Measurements from ENCODE around the gene CES4A.

The CES4A gene

GRCh38 chr16:67013823-67014633 lies 25.6 kb downstream of the CES4A start:
- Histone ChIP-seq H3K36me3 (ENCODE audit: control insufficient read depth, insufficient read depth, low read length) (no peaks in the 10 kb centered on the region), H3K27ac (peak overlapping the region; percentile 11), H3K4me2 (ENCODE audit: low read length) (peak overlapping the region; percentile 89), H3K27me3 (ENCODE audit: control insufficient read depth, insufficient read depth, low read length) (no peaks in the 10 kb centered on the region), H3K4me1 (peaks cover 4% of the 10 kb centered on the region), H2AFZ (peak overlapping the region; percentile 79), H3K4me3 (ENCODE audit: low read depth, low read length) (peak overlapping the region; percentile 47), H3K9ac (no peak overlapping the region), H3K79me2 (no peaks in the 10 kb centered on the region), H3K9me3 (ENCODE audit: control insufficient read depth, low read length) (no peaks in the 10 kb centered on the region)
- TF ChIP-seq CTCF (IDR thresholded peaks at IDR 0.05), result peak; percentile 36

- peak overlapping the region; percentile 79 for H2AFZ ChIP-seq
- H3K36me3 ChIP-seq (ENCODE audit: control insufficient read depth, insufficient read depth, low read length), result no peaks in the 10 kb centered on the region
- peak overlapping the region; percentile 89 for H3K4me2 ChIP-seq (ENCODE audit: low read length)
- H3K27me3 ChIP-seq (ENCODE audit: control insufficient read depth, insufficient read depth, low read length), result no peaks in the 10 kb centered on the region
- no peaks in the 10 kb centered on the region for H3K9me3 ChIP-seq (ENCODE audit: control insufficient read depth, low read length)
- no peak for TF ChIP-seq CTCF (IDR thresholded peaks at IDR 0.05)
- no peaks in the 10 kb centered on the region for H3K79me2 ChIP-seq
- H3K9ac ChIP-seq, result no peak overlapping the region
- peak overlapping the region; percentile 47 for H3K4me3 ChIP-seq (ENCODE audit: low read depth, low read length)
- peak overlapping the region; percentile 11 for H3K27ac ChIP-seq
- peaks cover 4% of the 10 kb centered on the region for H3K4me1 ChIP-seq
Observed at GRCh38 chr16:67014634-67015312, 26.4 kb downstream of the CES4A start.

- H3K27me3 ChIP-seq (ENCODE audit: control insufficient read depth, insufficient read depth, low read length), result no peaks in the 10 kb centered on the region
- no peak overlapping the region for H3K4me3 ChIP-seq (ENCODE audit: low read depth, low read length)
- H3K9ac ChIP-seq, result no peak overlapping the region
- H2AFZ ChIP-seq, result no peak overlapping the region
- TF ChIP-seq CTCF (IDR thresholded peaks at IDR 0.05), result no peak
- no peaks in the 10 kb centered on the region for H3K36me3 ChIP-seq (ENCODE audit: control insufficient read depth, insufficient read depth, low read length)
- H3K79me2 ChIP-seq, result no peaks in the 10 kb centered on the region
- H3K4me2 ChIP-seq (ENCODE audit: low read length), result no peak overlapping the region
- H3K27ac ChIP-seq, result no peak overlapping the region
- H3K4me1 ChIP-seq, result peaks cover 4% of the 10 kb centered on the region
- no peaks in the 10 kb centered on the region for H3K9me3 ChIP-seq (ENCODE audit: control insufficient read depth, low read length)
Observed at GRCh38 chr16:67015313-67015731, 26.9 kb downstream of the CES4A start.

- H3K9ac ChIP-seq, result no peak overlapping the region
- TF ChIP-seq CTCF (IDR thresholded peaks at IDR 0.05), result no peak
Observed at GRCh38 chr16:67016143-67016542, 27.8 kb downstream of the CES4A start.

More at GRCh38 chr16:67016143-67016542, 27.8 kb downstream of the CES4A start:
- Histone ChIP-seq H3K4me2 (ENCODE audit: low read length) (no peak overlapping the region), H3K79me2 (no peaks in the 10 kb centered on the region), H3K4me3 (ENCODE audit: low read depth, low read length) (no peak overlapping the region), H3K9me3 (ENCODE audit: control insufficient read depth, low read length) (no peaks in the 10 kb centered on the region), H3K4me1 (peaks cover 4% of the 10 kb centered on the region), H2AFZ (no peak overlapping the region), H3K36me3 (ENCODE audit: control insufficient read depth, insufficient read depth, low read length) (no peaks in the 10 kb centered on the region), H3K27me3 (ENCODE audit: control insufficient read depth, insufficient read depth, low read length) (no peaks in the 10 kb centered on the region), H3K27ac (no peak overlapping the region)

Measured in parathyroid adenoma (tissue), 2 donors.